C4-2B (cell line): ENCODE results near the gene AURKAIP1.

ENCODE experiments used
- CTCF ChIP-seq: fragments of 450-650 bp; conservative IDR thresholded peaks from 2 replicates; pipeline ENCODE4 v1.5.1; 2017; ENCODE audit warnings: mild to moderate bottlenecking
- ZFX ChIP-seq: fragments of 450-650 bp; IDR thresholded peaks from 2 replicates; pipeline ENCODE4 v1.6.1; 2017

- TF ChIP-seq CTCF (no peak), ZFX (no peak; the same call in 1 of the 2 replicates)
Measured at GRCh38 chr1:1398677-1399186, 23.7 kb upstream of the AURKAIP1 start.
